Measurements from ENCODE around the gene ACAP3.
"Not testable (repeated sequence)": the region's sequence is repeated elsewhere in the genome, so short reads cannot be mapped to it uniquely, and the experiment has no call there.

Gene ACAP3

DNA sequence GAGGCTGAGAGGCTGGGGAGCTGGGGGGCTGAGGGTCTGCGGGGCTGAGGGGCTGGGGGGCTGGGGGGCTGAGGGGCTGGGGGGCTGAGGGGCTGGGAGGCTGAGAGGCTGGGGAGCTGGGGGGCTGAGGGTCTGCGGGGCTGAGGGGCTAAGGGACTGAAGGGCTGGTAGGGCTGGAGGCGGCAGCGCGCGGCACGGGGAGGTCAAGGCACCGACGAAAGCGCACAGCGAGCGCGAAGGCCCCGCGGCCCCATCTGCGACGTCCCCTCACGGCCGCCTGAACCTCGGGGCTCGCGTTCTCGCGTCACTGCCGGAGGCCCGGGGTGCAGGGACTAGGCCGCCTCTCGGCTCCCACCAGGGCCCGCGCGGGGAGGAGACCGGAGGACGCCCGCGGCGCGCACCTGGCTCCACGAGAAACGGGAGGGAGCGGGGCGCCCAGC, 16.4 kb upstream of the ACAP3 start:
- in situ Hi-C loops (cut with HindIII; ENCODE audit: low pct_unique_long_range_greater_than_20kb, low sequenced_read_pairs): no loop called here
- no peak for DNase-seq (ENCODE audit: low read depth in 1 of 2, low spot score in 1 of 2)
- TF ChIP-seq JUND (IDR thresholded peaks at IDR 0.05; ENCODE audit: low read depth): no peak

DNA sequence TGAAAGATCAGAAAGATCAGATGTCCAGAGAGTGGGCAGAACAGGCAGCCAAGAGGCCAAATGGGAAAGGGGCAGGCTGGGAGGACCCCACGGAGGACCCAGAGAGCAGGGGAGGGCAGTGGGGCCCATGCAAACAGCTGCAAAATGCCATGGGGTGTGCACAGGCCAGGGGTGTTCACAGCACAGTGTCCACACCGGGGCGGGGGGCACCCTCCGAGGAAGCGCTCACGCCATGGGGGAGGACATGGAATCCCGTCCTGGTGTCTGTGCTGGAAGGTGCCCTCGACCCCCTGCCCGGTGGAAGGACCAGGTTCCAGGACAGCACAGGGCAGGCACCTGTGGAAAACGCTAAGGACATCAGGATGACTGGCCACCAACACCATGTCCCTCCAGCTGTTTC, 15.2 kb upstream of the ACAP3 start:
- DNase-seq (ENCODE audit: low read depth in 1 of 2, low spot score in 1 of 2): no peak
- in situ Hi-C loops (cut with HindIII; ENCODE audit: low pct_unique_long_range_greater_than_20kb, low sequenced_read_pairs): no loop called here
- no peak for TF ChIP-seq JUND (IDR thresholded peaks at IDR 0.05; ENCODE audit: low read depth)

DNA sequence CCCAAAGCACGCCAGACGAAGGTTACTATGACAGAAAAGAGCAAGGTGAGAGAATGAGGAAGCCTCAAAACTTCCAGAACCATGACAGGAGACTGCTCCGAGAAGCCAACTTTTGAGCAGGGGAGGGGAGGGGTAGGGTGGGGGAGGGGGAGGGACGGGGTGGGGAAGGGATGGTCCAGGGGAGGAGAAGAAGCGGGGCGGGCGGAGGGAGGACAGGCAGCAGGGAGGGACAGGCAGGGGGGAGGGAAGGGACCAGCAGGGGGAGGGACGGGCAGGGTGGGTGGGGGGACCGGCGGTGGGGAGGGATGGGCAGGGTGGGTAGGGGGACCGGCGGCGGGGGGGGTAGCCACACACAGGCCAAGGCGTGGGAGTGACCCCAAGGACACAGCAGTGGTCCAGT, 14.7 kb upstream of the ACAP3 start:
- no peak for DNase-seq (ENCODE audit: low read depth in 1 of 2, low spot score in 1 of 2)
- in situ Hi-C loops (cut with HindIII; ENCODE audit: low pct_unique_long_range_greater_than_20kb, low sequenced_read_pairs): no loop called here
- TF ChIP-seq JUND (IDR thresholded peaks at IDR 0.05; ENCODE audit: low read depth): no peak

DNA sequence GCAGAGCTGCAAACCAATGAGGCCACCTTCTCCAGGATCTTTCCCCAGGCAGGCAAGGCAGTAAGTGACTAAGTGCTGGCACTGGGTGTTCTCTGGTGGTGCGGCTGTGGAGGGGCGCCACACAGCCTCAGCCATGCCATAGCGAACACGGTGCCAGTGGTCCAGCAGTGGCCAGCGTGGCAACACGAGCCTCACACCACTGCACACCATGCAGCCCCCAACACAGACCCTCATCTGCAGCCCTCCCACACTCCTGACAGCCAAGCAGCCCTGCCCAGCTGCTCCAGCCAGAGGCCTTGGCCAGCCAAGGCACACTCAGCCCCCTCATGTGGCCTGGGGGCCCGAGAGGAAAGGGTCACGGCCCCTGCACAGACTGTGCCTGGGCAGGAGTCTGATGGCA, 13.7 kb upstream of the ACAP3 start:
- in situ Hi-C loops (cut with HindIII; ENCODE audit: low pct_unique_long_range_greater_than_20kb, low sequenced_read_pairs): no loop called here
- no peak for TF ChIP-seq JUND (IDR thresholded peaks at IDR 0.05; ENCODE audit: low read depth)
- no peak for DNase-seq (ENCODE audit: low read depth in 1 of 2, low spot score in 1 of 2)

DNA sequence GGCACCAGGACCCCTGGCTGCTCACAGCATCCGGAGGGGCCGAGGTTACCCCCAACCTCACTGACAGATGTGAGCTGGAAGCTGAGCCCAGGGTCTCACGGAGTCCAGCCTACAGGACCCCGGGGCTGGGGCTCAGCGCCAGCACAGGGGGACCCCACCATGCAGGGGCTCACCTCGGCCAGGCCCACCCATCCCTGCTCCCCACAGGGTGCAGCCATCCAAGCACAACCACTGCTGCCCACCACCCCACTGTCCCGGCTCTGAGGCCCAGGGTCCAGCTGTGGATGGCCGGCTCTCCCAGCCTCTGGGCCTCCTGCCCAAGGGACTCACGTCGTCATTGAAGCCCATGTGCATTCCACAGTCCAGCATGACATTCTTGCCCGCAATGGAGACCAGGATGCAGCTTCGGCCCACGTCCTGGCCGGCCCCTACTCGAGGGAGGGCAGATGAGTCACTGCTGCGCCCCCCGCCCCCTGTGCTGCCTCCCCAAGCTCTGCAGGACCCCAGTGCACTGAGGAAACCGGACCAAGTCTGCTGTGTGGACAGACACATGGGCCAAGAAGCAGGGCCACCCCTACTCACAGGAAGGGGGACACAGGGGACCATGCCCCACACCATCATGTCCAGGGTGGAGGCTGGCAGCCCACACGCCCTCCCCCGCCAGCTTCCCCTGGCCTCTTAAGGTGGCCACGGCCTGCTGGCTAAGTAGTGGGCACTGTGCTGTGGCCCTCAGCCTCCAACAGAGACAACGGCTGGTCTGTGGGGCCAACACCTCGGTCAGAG, 13.1 kb upstream of the ACAP3 start:
- in situ Hi-C loops (cut with HindIII; ENCODE audit: low pct_unique_long_range_greater_than_20kb, low sequenced_read_pairs): no loop called here
- no peak for DNase-seq (ENCODE audit: low read depth in 1 of 2, low spot score in 1 of 2)

DNA sequence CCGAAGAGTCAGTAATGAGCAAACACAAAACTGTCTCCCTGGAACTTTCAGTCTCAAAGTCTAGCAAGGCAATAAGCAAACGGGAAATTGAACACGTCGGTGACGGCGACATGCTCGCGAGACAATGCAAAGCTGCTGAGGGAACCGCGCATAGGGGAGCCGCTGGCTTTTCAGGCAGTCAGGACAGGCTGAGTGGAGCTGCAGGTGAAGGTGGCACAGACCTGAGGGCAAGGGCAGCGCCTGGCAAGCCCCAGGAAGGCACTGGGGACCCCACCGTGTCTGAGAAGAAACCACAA, 11.9 kb upstream of the ACAP3 start:
- in situ Hi-C loops (cut with HindIII; ENCODE audit: low pct_unique_long_range_greater_than_20kb, low sequenced_read_pairs): no loop called here
- DNase-seq (ENCODE audit: low read depth in 1 of 2, low spot score in 1 of 2): no peak
- TF ChIP-seq JUND (IDR thresholded peaks at IDR 0.05; ENCODE audit: low read depth): no peak

More for the DNA sequence above, 13.1 kb upstream of the ACAP3 start:
- TF ChIP-seq JUND (IDR thresholded peaks at IDR 0.05; ENCODE audit: low read depth): no peak

DNA sequence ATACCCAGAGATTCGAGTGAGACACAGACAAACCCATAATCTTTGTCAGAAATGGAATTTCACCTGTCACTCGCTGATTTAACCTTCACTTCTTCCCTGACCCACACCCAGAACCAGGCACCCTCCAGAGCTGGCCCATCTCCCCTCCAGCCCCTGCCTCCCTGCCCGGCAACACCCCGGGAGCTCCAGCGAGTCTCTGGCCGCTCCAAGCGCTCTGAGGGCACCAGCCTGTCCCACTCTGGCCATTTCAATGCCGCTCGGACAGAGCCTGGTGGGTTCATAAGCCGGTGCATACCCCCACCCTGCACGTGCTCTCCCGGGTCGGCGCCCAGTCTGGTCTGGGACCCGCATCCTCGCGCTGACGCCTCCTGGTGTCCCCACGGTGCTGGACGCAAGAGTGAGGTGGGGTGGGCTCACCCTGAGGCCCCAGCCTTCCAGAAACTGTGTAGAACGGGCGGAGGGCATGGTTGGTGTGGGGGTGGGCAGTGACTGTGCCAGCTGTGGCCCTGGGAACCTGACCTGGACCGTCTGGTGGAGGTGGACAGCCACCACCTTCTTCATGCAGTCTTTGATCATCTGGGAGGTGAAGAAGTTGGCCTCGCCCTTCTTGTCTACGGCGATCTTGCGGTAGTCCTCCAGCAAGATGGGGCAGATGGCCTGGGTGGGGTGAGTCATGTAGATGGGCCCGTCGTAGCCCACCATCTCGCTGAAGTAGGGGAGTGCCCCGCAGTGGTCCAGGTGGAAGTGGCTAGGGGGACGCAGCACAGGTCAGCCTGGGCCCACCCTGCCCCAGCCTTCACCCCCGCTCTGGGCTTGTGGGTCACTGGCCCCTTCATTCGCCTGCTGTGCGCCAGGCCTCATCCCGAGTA, 11.3 kb upstream of the ACAP3 start:
- DNase-seq (ENCODE audit: low read depth in 1 of 2, low spot score in 1 of 2): no peak
- in situ Hi-C loops (cut with HindIII; ENCODE audit: low pct_unique_long_range_greater_than_20kb, low sequenced_read_pairs): no loop called here
- no peak for TF ChIP-seq JUND (IDR thresholded peaks at IDR 0.05; ENCODE audit: low read depth)

DNA sequence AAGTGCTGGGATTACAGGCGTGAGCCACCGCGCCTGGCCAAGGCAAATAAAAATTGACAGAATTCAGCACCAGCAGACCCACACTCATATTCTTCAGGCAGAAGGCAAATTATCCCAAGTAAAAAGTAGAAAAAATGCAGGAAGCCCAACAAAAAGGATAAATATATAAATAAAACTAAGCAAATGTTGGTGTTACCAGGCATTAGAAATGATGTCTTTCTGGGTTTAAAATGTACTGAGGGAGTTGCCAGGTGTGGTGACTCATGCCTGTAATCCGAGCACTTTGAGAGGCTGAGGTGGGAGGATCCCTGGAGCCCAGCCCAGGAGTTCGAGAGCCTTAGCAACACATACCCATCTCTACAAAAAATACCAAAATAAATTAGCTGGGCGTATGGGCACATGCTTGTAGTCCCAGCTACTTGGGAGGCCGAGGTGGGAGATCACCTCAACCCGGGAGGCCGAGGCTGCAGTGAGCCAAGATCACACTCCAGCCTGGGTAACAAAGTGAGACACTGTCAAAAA, 10.5 kb upstream of the ACAP3 start:
- TF ChIP-seq JUND (IDR thresholded peaks at IDR 0.05; ENCODE audit: low read depth): no peak
- DNase-seq (ENCODE audit: low read depth in 1 of 2, low spot score in 1 of 2): peak in 1 of 2 experiments; percentile 78
- in situ Hi-C loops (cut with HindIII; ENCODE audit: low pct_unique_long_range_greater_than_20kb, low sequenced_read_pairs): no loop called here

DNA sequence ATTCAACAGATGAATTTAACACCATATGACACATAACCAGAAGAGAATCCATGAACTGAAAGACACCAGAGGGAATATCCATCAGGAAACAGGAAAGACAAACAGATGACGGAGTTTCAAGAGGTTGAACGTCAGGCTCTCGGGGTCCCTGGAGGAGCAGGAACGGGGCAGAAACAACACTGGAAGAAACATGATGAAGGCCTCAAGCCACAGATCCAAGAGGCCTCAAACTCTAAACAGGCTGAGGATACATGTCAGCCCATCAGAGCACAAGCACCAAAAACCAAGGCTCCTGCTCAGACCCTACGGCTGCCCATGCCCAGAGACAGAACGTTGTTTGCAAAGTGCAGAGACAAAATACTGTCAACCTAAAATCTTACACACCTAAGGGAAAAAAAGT, 9.7 kb upstream of the ACAP3 start:
- DNase-seq (ENCODE audit: low read depth in 1 of 2, low spot score in 1 of 2): no peak
- in situ Hi-C loops (cut with HindIII; ENCODE audit: low pct_unique_long_range_greater_than_20kb, low sequenced_read_pairs): no loop called here
- no peak for TF ChIP-seq JUND (IDR thresholded peaks at IDR 0.05; ENCODE audit: low read depth)

DNA sequence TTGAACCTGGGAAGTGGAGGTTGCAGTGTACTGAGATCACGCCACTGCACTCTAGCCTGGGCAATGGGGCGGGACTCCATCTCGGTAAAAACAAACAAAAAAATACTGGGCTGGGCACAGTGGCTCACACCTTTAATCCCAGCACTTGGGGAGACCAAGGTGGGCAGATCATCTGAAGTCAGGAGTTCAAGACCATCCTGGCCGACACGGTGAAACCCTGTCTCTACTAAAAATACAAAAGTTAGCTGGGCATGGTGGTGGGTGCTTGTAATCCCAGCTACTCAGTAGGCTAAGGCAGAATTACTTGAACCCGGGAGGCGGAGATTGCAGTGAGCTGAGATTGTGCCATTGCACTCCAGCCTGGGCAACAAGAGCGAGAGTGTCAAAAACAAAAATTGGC, 8.5 kb upstream of the ACAP3 start:
- DNase-seq (ENCODE audit: low read depth in 1 of 2, low spot score in 1 of 2); in situ Hi-C loops (cut with HindIII; ENCODE audit: low pct_unique_long_range_greater_than_20kb, low sequenced_read_pairs): not testable (repeated sequence)

DNA sequence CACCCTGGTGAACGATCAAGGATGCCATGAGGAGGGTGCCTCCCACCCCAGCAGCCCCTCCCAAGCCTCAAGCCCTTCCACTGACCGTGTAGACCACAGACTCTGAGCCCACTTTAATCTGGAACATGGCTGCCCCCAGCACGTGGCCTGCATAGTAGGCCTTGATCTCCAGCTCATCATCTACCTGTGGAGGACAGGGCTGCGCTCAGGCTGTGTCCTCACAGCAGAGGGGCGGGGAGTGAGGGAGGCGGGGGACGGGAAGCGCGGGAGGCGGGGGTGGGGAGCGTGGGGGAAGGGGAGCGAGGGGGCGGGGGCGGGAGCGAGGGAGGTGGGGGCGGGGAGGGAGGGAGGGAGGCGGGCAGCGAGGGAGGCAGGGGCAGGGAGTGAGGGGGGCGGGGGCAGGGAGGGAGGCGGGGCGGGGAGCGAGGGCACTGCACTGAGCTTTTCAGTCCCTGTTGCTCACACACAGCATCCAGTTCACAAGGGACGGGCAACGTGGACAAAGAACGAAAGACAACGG, 7.8 kb upstream of the ACAP3 start:
- TF ChIP-seq JUND (IDR thresholded peaks at IDR 0.05; ENCODE audit: low read depth): no peak
- DNase-seq (ENCODE audit: low read depth in 1 of 2, low spot score in 1 of 2): no peak
- in situ Hi-C loops (cut with HindIII; ENCODE audit: low pct_unique_long_range_greater_than_20kb, low sequenced_read_pairs): no loop called here

DNA sequence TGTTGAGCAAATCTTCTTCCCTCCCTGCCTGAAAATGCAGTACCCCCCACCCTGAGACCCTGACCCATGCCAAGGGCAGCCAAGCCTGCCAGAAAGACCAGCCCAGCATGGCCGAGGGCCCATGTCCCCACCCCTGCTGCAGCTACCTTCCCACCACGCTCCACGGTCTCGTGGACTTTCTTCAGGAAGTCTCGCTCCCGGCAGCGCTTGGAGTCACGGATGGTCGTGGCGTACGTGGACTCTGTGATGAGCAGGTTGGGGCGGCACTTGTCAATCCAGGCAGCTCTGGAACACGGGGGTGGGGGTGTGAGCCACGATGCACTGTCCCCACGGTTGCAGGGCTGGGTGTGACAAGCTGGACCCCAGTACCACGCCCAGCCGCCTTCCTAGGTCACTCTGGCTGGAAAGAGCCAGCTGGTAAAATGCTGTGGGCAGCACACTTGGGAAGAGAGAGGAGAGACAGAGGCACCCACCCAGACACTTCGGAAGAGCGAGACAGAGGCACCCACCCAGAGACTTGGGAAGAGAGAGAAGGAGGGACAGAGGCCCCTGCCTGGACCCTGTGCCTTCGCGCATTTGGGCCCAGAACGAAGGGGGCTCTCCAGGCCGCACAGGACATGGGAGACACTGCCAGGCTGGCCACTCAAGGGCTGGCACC, 7.1 kb upstream of the ACAP3 start:
- TF ChIP-seq JUND (IDR thresholded peaks at IDR 0.05; ENCODE audit: low read depth): no peak
- in situ Hi-C loops (cut with HindIII; ENCODE audit: low pct_unique_long_range_greater_than_20kb, low sequenced_read_pairs): no loop called here
- no peak for DNase-seq (ENCODE audit: low read depth in 1 of 2, low spot score in 1 of 2)

DNA sequence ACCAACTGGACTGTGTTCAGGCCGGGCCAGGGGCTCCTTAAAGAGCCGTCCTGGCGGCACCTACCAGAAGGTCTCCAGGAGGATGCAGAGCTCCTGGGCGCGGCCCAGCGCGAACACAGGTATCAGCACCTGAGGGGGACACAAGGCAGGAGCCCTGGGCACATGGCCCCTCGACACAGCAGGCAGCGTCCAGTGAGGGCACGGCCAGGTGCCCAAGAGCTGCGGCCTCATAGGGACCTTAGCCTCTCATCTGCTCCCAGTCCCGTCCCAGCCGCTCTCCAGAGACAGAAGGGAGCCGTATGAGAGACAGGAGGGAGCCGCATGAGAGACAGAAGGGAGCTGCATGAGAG, 6.5 kb upstream of the ACAP3 start:
- in situ Hi-C loops (cut with HindIII; ENCODE audit: low pct_unique_long_range_greater_than_20kb, low sequenced_read_pairs): no loop called here
- no peak for TF ChIP-seq JUND (IDR thresholded peaks at IDR 0.05; ENCODE audit: low read depth)
- DNase-seq (ENCODE audit: low read depth in 1 of 2, low spot score in 1 of 2): no peak

Measured in T47D (cell line).